ENCODE data around the gene KLC4. TPM values are rescaled to one million over a fixed set of nuclear protein-coding genes. Genes with fewer than 3 reads are reported as not detected.

The KLC4 gene
- total and polyA plus RNA-seq, 11 donors, result 18.8 to 35.4 (median 26.9) TPM

- intact Hi-C loops (cut with DNase I), result no loop called here
- Histone ChIP-seq H3K9me3 (no peaks in the 10 kb centered on the region), H3K27me3 (no peaks in the 10 kb centered on the region), H3K4me3 (no peak overlapping the region), H3K36me3 (no peaks in the 10 kb centered on the region), H3K27ac (no peak overlapping the region), H3K4me1 (peaks cover 0 to 3% (median 0%) of the 10 kb centered on the region in 12 donors)
- no peak for TF ChIP-seq CTCF (IDR thresholded peaks at IDR 0.05)
- TF ChIP-seq POLR2A (IDR thresholded peaks at IDR 0.05), result no peak
- no peak for DNase-seq
- ATAC-seq, result no peak
- WGBS, 4 donors, result 88 to 94% (median 92%) methylated on average over 4 of the region's 4 CpGs
Measured at GRCh38 chr6:43088654-43089056, 29.2 kb downstream of the KLC4 start.

- H3K4me3 ChIP-seq, result no peak overlapping the region
- intact Hi-C loops (cut with DNase I), result no loop called here
- DNase-seq (no peak), ATAC-seq (no peak)
- H3K36me3 ChIP-seq, result no peaks in the 10 kb centered on the region
- 60 to 74% (median 67%) methylated on average over 4 of the region's 4 CpGs for WGBS, 4 donors
- no peaks in the 10 kb centered on the region for H3K9me3 ChIP-seq
- no peaks in the 10 kb centered on the region for H3K27me3 ChIP-seq
- no peak overlapping the region for H3K27ac ChIP-seq
- H3K4me1 ChIP-seq, result peaks cover 0 to 5% (median 0%) of the 10 kb centered on the region in 12 donors
- TF ChIP-seq POLR2A (IDR thresholded peaks at IDR 0.05), result no peak
- TF ChIP-seq CTCF (IDR thresholded peaks at IDR 0.05), result no peak
Measured at GRCh38 chr6:43089467-43089866, 30.0 kb downstream of the KLC4 start.

GRCh38 chr6:43089874-43090558 is 30.6 kb downstream of the KLC4 start:
- TF ChIP-seq CTCF (IDR thresholded peaks at IDR 0.05) (no peak), POLR2A (IDR thresholded peaks at IDR 0.05) (no peak)
- DNase-seq, result no peak
- Histone ChIP-seq H3K27ac (no peak overlapping the region), H3K9me3 (no peaks in the 10 kb centered on the region), H3K27me3 (no peaks in the 10 kb centered on the region), H3K4me3 (no peak overlapping the region), H3K4me1 (peaks cover 0 to 5% (median 0%) of the 10 kb centered on the region in 12 donors), H3K36me3 (no peaks in the 10 kb centered on the region)
- intact Hi-C loops (cut with DNase I), result no loop called here
- WGBS, 4 donors, result 79 to 90% (median 80%) methylated on average over 6 to 8 of the region's 8 CpGs
- ATAC-seq, result no peak

GRCh38 chr6:43090559-43090956 is 31.1 kb downstream of the KLC4 start:
- no peak overlapping the region for H3K4me3 ChIP-seq
- DNase-seq (no peak), ATAC-seq (no peak)
- H3K27me3 ChIP-seq, result no peaks in the 10 kb centered on the region
- H3K9me3 ChIP-seq, result no peaks in the 10 kb centered on the region
- TF ChIP-seq CTCF (IDR thresholded peaks at IDR 0.05) (no peak), POLR2A (IDR thresholded peaks at IDR 0.05) (no peak)
- WGBS, 4 donors, result 52 to 73% (median 66%) methylated on average over 2 of the region's 2 CpGs
- intact Hi-C loops (cut with DNase I), result no loop called here
- peaks cover 0 to 5% (median 0%) of the 10 kb centered on the region in 12 donors for H3K4me1 ChIP-seq
- H3K36me3 ChIP-seq, result no peaks in the 10 kb centered on the region
- no peak overlapping the region for H3K27ac ChIP-seq

Measured in heart left ventricle (tissue), 16 donors.